GM19452 (cell line): ENCODE measurements around the gene GRAMD1B.
A peak's percentile ranks its signal among the peaks of the same experiment; 100 is the strongest.
"Not testable (repeated sequence)": the region's sequence is repeated elsewhere in the genome, so short reads cannot be mapped to it uniquely, and the experiment has no call there.

Experiments used
- ATAC-seq: cut with Tn5 transposase; IDR thresholded peaks from one replicate; pipeline ENCODE4 v1.9.1; 2021; ENCODE audit not compliant: unreplicated experiment

The GRAMD1B gene

DNA sequence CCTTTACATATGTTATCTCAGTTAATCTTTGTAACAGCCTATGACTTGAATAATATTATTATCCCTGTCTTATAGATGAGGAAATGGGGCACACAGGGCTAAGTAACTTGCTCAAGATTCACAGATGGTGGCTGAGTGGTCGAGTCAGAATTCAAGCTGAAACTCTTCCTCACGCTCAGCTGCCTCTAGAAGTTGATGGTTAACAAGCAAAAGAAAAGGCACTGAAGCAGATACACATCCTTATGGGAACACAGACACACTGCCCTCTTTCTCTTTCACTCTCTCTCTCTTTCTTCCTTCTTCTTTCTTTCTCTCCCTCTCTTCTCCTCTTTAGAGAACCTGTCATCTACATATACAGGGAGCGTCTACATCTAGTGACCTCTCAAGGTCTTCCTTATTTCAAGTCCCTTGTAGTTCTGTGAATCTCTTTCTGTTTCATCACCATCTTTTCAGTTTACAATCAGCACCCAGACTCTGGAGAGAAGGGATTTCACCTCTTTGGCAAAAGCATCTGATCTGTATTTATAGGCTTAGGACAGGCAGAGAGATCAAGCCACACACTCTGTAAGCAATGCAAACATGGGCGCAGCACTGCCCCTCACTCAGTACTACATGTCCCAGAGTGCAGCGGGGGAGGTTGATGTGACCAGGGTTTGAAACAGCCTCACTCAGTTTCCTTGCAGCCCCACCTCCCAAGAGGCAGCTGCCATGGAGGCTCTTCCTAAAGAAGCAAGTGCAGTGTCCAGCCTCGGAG lies 75.7 kb downstream of the GRAMD1B start:
- peak; percentile 85 for ATAC-seq

DNA sequence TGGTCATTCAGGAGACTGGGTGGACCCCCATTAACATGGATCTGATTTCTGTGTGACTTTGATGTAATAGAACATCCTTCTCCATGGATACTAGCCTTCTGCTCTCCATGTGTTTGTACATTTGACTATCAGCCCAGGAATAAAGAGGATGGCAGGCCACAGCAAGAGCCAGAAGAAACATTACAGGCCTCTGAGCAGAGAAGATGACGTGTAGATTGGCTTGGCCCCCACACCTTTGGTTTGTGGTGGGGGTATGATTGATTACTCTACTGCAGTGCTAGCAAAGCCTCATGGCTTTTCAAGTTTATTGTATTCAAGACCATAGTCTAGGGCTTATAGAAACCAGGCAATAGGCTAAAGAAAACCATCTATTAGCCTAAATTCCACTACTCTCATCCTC lies 77.0 kb downstream of the GRAMD1B start:
- no peak for ATAC-seq

DNA sequence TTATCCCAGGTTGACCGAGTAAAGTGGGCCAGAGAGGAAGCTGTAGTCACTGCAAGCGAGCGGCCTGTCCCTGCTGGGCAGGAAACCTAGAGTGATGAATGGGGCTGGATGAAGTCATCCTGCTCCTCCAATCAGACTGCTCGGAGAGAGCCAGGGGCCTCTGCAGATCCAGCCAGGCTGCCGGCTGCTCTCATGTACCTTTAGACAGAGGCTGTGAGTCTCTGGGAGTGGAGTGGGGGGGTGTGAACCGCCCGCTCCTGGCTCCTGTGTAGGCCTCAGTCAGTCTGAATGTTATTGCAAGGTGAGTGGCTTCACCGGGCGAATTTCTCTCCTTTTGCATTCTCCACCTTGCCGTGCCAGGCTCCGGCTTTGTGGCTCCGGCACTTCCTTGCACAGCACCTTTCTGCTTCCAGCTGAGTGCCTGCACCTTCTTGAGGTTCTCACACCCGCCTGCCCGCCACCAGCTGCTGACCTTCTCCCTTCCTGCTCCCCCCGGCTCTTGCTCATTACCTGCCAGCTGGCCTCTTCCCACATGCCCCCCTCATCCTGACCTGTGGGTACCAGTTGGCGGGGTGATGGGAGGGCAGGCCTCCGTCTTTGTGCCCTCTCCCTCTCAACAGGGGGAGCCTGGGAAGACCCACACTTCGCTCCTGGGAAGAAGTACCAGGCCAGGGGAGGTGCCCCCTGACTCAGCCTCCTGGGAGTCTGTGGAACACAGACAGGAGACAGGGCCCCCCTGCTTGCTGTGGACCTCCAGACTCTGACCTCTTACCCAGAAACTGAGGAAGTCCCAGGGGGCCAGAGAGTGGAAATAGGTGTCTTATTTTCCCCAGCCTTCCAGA lies 79.9 kb downstream of the GRAMD1B start:
- ATAC-seq, result no peak

DNA sequence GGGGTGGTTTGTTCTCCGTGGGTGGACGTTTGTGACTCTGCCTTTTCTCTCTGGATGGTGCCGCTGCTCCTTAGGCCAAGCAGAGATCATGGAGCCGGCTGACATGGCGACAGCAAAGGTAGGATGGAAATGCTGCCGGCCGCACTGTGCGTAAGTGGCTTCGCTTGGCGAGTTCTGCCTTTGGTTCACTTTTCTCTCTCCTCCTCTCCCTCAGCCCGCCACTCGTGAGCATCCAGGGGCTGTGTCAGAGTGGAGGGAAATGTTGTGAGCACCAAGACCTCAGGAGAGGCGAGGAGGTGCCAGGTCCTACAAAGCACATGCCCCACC lies 80.5 kb downstream of the GRAMD1B start:
- ATAC-seq, result no peak

DNA sequence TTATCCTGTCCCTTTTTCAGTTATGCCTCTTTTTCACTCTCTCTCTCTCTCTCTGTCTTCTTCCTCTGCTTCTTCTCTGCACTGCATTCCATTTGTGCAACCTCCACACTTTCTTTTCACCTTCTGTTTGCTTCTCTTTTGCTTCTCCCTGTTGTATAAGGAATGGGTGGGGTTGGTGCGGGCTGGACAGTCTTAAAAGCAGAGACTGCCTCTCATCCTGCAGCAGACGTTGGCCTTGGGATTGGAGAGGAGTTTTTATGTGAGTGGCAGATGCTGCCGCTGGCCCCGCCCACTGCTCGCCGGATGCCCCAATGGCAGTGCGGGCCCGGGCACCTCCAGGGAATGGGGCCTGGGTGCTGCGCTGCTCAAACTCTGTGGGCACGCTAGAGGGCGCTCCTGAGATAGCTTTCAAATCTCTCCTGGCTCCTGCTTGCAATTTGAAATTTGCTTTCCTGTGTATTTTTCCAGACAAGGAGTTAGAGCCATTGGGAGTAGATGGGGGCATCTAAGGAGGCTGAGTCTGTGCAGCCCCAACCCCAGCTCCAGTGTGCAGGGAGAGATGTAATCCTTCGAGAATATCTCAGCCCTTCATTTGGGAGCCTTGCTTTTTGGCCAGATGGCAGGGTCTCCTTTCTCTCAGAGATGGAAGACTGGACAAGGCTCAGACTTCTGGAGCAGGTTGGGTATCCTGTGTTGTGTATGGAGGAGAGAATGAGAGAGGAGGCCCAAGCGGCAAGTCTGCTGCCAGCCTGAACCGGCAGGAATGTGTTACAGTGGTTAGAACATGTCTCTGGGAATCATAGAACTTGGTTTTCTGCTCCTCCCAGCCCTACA lies 81.2 kb downstream of the GRAMD1B start:
- ATAC-seq, result peak; percentile 90

DNA sequence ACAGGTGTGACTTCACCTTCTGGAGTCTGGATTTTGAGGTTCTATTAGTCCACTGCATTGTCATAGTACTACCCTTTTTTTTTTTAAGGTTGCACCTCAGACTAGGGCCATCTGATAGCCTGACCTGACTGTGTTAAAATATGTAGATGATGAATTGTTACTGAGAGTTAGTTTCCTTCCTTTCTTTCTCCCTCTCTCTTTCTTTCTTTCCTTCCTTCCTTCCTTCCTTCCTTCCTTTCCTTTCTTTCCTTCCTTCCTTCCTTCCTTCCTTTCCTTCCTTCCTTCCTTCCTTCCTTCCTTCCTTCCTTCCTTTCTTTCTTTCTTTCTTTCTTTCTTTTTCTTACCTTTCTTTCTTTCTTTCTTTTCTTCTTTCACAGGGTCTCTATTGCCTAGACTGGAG lies 83.2 kb downstream of the GRAMD1B start:
- ATAC-seq, result not testable (repeated sequence)

DNA sequence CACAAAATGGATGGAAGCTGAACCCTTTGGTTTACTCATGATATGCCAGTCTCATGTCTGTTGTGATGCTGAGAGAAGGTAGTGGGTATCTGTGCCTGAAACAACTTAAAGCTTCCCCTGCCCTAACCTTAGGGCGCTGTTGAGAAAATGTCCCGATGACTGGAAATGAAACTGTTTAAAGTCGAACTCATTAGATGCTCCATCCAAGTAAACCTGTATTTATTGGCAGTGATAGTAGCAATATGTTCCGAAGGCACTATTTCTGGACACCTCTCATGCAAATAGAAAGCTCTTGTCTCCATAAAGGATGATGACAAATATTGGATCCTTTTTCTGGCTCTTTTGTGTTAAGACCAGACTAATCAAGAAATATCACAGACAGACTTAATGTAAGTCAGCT lies 86.2 kb downstream of the GRAMD1B start:
- no peak for ATAC-seq

DNA sequence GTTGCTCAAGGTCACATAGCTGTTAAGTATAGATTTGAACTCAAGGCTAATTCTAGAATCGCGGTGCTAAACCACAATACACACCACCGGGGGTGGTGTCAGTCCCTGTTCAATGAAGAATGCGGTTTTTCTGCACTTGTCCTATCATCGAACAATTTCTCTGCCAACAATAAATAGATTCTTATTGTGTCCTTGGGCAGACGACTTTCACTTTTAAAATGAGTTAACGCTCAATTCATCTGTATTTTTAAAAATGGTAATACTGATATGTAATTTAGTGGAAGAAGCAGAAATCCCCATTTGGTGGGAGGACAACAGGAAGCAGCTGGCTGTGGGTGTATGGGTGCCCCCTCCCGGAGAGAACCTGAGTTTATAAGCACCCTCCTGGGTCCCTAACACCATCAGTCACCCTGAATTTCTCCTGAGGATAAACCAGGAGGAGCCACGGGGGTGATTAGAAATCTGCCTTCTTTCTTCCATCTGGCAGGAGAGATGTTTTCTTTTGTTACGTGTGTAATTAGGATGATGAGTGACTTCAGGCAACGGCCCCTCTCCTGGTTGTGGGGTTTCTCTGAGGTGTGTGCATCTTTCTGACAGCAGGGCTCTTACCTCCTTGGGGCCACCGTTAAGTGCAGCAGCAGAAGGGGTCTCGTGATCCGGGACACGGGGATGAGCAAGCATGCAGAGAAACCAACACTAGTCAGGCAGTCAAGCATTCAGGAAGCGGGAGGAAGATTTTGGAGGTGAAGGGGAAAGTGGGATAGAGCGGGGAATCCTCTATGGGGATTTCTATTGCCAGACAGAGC lies 87.7 kb downstream of the GRAMD1B start:
- peak; percentile 52 for ATAC-seq

DNA sequence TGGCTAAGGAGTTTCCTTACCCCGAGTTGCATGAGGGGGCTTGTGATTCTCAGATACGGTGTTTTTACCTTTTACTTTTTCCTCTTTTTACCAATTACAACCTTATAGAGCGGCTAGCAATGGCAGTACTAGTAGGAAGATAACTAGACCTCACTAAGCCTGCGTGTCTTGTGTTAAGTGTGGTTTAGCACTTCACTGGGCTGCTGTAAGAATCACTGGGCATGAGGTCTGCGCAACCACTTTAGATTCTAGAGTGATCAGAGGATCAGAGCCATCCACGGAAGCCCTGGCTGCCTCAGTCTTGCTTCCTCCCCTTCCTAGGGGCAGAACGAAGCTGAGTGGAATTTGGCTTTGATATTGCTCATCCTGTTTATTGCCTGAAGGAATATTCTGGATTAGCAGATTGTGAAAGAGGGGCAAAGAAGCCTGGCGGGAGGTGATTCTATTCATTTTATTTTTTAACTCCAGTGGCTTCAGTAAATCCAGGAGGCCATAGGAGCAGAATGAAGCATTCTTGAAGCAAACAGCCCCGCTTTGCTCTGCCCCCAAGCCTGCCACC lies 88.5 kb downstream of the GRAMD1B start:
- no peak for ATAC-seq

DNA sequence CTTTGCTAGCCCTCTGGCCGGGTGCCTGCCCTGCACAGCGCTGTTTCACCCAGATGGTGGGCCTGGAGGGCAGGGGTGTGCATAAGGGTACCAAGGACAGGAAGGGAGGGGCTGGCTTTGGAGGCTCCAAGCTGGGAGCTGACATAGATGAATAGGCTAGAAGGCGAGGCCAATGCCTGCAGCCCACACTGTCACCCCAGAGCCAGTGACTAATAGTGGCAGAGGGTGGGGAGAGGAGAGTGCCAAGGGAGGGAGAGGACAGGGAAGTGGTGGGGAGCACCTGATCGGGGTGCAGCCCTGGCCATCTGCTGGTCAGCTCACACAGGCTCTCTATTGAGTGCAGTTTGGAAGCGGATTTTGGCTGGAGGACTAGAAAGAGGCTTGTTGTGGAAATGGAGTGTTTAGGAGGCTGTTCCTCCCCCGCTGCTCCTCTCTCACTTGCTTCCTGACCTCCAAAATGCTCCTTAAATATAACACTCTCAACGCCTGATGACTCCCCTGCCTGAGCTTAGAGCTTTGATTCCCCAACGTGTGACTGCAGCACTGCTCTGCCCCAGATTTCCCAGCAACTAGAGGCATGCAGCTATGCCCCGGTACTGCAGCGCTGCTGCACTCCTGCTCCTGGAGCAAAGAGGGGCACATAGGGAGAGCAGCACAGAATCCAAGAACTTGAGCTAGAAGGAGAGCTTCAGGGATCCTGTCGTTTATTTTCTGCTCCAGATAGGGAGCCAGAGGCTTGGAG lies 89.2 kb downstream of the GRAMD1B start:
- no peak for ATAC-seq

DNA sequence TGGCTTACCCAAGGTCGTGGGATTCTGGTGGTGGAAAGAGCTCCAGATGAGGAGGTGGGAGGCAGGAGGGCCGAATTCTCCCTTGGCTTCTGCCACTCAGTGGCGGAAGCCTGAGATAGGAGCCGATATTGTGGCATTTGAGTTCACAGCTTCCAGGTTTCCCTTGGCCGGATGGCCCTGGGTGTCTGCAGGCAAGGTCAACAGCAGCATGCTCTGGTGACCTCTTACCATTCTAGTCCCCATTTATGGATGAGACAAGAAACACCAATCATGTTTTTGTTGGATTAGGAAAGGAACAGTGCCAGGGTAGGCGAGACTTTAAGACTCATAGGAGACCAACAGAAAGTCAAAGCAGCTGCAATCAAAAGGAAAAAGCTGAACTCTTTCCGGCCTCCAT lies 89.7 kb downstream of the GRAMD1B start:
- no peak for ATAC-seq

DNA sequence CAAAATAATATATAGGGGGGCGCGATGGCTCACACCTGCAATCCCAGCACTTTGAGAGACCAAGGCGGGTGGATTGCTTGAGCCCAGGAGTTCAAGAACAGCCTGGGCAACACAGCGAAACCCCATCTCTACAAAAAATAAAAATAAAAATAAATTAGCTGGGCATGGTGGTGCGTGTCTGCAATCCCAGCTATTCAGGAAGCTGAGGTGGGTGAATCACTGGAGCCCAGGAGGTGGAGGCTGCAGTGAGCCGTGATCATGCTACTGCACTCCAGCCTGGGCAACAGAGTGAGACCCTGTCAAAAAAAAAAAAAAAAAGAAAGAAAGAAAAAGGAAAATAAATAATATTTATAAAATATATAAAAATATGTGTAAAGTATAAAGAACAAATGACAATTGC lies 90.4 kb downstream of the GRAMD1B start:
- ATAC-seq, result not testable (repeated sequence)

DNA sequence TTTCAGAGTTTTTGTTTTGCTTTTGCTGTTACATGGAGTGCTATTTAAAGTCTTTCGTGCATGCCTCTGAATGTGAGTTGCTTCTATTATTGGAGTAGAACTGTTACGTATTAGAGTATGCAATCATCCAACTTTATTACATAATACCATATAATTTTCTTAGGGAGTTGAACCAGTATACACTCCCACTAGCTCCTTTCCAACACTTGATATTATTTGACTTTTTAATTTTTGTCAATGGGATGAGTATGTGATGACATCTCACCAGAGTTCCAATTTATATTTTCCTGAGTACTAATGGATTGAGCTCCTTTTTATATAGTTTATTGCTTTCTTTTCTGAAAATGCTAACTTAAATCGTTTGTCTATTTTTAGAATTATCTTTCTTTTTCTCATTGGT lies 90.9 kb downstream of the GRAMD1B start:
- no peak for ATAC-seq

DNA sequence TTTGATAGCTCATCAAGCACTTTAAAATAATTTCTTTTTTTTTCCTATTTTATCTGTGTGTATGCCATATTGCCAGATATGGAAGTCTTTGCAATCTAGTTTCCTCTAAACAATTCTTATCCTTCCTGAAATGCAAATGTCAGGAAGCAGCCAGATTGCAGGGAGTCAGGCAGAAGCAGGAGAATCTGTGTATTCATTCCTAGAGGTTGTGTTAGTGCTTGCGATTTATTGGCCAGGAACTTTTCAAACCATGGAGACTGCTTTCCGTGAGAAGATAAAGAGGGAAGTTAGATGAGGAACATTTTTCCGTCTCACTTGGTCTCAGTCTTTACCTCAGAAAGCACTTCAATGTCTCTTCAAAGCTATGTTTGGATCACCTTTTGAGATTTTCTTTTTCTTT lies 91.9 kb downstream of the GRAMD1B start:
- ATAC-seq, result no peak

DNA sequence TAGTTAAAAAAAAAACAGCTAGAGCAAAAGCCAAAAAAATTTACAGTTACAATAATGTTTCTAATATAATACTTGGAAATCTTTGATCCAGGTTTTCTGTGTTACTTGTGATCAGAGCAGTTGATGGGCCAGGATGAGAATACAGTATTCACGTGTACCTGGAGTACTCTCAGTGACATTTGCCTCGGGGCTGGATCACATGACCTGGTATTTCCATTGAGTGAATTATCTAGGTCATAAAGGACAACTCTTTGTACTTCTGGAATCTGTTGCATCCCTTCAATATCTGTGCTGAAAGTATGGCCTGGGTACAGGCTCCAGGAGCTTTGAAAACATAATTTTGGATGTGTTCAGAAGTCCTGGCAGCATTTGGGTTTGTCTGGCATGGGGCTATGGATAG lies 93.5 kb downstream of the GRAMD1B start:
- ATAC-seq, result no peak

DNA sequence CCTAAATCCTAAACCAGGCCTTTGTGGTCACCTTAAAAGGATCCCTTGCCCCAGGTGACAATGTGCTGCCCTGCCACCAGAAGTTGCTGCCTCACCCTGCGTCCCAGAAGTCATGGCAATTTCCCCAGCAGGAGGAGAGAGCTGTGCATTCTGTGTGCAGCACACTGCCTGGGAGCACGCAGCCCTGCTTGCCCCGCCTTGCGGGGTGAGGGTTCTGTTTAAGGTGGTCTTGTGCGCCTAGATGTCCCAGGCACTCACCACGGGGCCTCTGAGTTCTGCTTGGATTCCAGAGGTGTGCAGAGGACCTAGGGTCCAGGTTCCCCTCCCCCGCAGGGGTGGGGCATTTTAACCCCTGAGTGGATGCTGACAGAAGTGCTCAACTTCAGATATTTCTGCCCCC lies 95.0 kb downstream of the GRAMD1B start:
- no peak for ATAC-seq

DNA sequence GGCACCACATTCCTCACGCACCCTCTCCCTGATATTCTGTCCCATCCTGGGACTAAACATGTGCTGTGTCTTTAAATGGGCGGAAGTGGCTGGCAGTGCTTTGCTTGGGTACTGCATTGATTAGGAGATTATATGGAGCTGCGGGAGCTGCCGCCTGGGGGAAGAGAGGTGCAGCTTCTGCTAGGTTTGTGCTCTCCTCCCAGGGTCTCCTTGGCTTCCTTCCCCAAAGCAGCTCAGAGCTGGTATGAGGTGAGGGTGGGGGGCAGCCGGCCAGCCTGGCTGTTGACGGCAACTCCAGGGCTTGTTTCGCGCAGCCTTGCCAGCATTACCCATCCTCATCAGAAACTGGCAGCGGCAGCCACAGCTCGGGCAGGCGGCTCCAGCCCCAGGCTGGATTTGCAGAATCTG lies 95.4 kb downstream of the GRAMD1B start:
- no peak for ATAC-seq

DNA sequence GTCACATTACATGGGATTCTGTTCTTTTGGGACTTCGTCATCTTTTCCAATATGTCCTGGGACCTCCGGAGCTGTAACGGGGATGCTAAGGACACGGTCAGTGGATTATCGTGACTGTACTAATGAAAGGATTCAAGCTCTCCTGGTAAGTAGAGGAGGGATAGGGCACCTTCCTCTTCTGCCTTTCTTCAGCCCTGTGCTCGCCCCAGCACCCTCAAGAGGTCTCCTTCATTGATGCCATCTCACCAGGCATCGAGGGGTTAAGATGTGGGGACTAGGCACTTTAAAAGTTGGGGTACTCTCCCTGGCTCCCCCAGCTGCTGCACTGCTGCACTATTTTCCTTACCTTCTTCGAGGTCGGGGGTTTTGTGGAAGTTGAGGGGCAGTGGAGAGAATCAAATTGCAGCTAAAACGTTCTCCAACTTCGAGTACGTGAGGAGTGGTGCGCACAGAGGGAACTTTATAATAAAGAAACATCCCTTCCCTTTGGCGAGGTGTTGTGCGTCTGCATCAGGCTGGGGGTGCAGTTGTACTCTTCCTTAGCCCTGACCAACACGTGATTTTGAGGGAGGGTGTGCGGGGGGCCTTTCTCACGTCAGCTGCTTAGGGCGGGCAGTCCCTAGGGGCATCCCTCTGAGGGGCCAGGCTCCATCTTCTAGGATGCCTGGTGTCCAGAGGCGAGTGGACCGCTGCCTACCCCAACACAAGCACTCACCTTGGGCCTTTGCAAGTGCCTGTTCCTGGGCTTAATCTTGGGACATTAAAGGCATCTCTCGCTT lies 96.1 kb downstream of the GRAMD1B start:
- ATAC-seq, result no peak

DNA sequence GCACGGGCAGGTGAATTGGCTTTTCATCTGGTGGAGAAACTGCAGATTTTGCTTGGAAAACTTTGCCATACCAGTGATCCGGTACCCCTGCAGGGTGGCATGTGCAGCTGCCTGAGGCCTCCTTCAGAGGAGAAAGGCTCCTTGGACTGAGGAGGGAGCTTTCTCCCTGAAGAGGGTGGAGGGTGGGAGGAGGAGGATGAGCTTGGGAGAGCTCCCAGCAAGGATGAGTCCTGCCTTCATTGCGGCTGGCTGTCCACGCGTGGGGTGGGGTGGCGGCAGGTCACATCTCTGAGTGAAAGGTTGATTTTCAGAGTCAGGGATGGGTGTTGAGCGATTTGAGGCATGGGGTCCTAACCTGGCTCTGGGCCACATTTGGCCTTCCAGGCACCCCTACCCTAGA lies 96.8 kb downstream of the GRAMD1B start:
- ATAC-seq, result no peak
